Skeletal muscle satellite cell (primary cell): ENCODE measurements around the gene DNAI2.

ENCODE experiments used
- H3K27me3 ChIP-seq: 2 replicates; pipeline ENCODE4 v1.7.0; 2013; ENCODE audit warnings: low read length; ENCODE audit not compliant: control insufficient read depth, insufficient read depth
- H3K36me3 ChIP-seq: 2 replicates; pipeline ENCODE4 v1.7.0; 2013; ENCODE audit warnings: mild to moderate bottlenecking, control low read depth, low read length; ENCODE audit not compliant: insufficient read depth
- H3K4me1 ChIP-seq: 2 replicates; pipeline ENCODE4 v1.7.0; 2013; ENCODE audit warnings: low read length; ENCODE audit not compliant: control insufficient read depth, insufficient read depth
- H3K4me2 ChIP-seq: 2 replicates; pipeline ENCODE4 v1.7.0; 2013; ENCODE audit warnings: mild to moderate bottlenecking, low read length
- H3K4me3 ChIP-seq: 2 replicates; pipeline ENCODE4 v1.7.0; 2013; ENCODE audit warnings: low read length
- H3K9ac ChIP-seq: 2 replicates; pipeline ENCODE4 v1.7.0; 2013; ENCODE audit warnings: mild to moderate bottlenecking, low read depth, low read length, moderate library complexity
- H3K9me3 ChIP-seq: replicated peaks from 2 replicates; pipeline ENCODE4 v1.7.0; 2013; ENCODE audit warnings: mild to moderate bottlenecking, control low read depth, low read length

The DNAI2 gene

GRCh38 chr17:74345433-74346241 is 71.6 kb downstream of the DNAI2 start:
- H3K9ac ChIP-seq = no peak overlapping the region

GRCh38 chr17:74347646-74348045 is 73.6 kb downstream of the DNAI2 start:
- Histone ChIP-seq H3K4me2 (no peak overlapping the region), H3K4me3 (no peak overlapping the region), H3K4me1 (no peaks in the 10 kb centered on the region), H3K9me3 (no peaks in the 10 kb centered on the region), H3K9ac (no peak overlapping the region), H3K27me3 (peaks cover 2% of the 10 kb centered on the region), H3K36me3 (no peaks in the 10 kb centered on the region)

More at GRCh38 chr17:74345433-74346241, 71.6 kb downstream of the DNAI2 start:
- Histone ChIP-seq H3K27me3 (peaks cover 2% of the 10 kb centered on the region), H3K36me3 (no peaks in the 10 kb centered on the region), H3K9me3 (no peaks in the 10 kb centered on the region), H3K4me2 (no peak overlapping the region), H3K4me1 (no peaks in the 10 kb centered on the region), H3K4me3 (no peak overlapping the region)

DNA sequence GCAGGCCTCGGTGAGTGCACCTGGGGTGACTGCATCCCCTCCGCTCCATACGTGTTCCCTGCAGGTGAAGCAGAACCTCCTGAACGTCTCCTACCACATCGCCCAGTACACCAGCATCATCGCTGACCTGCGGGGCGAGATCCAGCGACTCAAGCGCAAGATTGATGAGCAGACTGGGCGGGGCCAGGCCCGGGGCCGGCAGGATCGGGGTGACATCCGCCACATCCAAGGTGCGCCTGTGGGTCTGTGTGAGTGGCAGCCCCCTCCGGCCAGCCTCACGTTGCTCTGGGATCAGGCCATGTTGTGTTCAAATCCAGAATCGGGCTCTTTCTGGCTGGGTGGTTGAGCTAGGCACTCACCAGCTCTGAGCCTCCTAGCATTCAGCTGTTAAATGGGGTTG is 75.1 kb downstream of the DNAI2 start:
- Histone ChIP-seq H3K4me3 (no peak overlapping the region), H3K4me1 (no peaks in the 10 kb centered on the region), H3K4me2 (no peak overlapping the region), H3K9me3 (no peaks in the 10 kb centered on the region), H3K27me3 (peaks cover 2% of the 10 kb centered on the region), H3K36me3 (no peaks in the 10 kb centered on the region), H3K9ac (no peak overlapping the region)

- Histone ChIP-seq H3K4me1 (no peaks in the 10 kb centered on the region), H3K9me3 (no peaks in the 10 kb centered on the region), H3K4me3 (no peak overlapping the region), H3K27me3 (peaks cover 2% of the 10 kb centered on the region), H3K36me3 (no peaks in the 10 kb centered on the region), H3K9ac (no peak overlapping the region), H3K4me2 (no peak overlapping the region)
Observed at GRCh38 chr17:74350486-74350885, 76.5 kb downstream of the DNAI2 start.

GRCh38 chr17:74351552-74352210 is 77.6 kb downstream of the DNAI2 start:
- Histone ChIP-seq H3K4me2 (no peak overlapping the region), H3K36me3 (no peaks in the 10 kb centered on the region), H3K4me3 (no peak overlapping the region), H3K9ac (no peak overlapping the region), H3K4me1 (no peaks in the 10 kb centered on the region), H3K27me3 (peaks cover 11% of the 10 kb centered on the region), H3K9me3 (no peaks in the 10 kb centered on the region)

DNA sequence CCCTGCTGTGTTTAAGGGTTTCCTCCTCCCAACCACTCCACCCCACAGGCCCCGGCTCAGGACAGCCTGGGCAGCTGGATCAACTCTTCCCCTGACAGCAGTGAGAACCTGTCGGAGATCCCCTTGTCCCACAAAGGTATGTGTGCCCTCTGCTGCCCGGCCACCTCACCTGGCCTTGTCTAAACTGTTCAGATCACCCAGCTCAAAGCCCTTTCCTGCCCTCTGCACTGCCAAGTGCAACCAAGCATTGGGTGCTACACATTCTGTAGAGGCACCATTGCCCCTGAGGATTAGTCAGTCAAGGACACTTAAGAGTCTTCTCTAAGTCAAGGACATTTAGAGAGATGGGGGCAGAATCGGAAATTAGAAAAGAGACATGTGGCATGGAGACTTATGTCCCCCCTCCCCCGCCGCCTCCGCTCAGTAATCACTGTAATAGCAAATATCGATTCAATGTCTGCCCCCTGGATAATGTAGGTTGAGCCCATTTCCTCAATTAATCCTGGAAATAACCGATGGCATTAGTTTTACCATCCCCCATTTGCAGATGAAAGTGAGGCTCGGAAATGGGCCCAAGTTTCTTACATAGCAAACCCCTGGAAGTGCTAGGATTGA is 79.5 kb downstream of the DNAI2 start:
- Histone ChIP-seq H3K9me3 (no peaks in the 10 kb centered on the region), H3K36me3 (no peaks in the 10 kb centered on the region), H3K27me3 (peaks cover 21% of the 10 kb centered on the region), H3K9ac (no peak overlapping the region), H3K4me2 (no peak overlapping the region), H3K4me3 (no peak overlapping the region), H3K4me1 (no peaks in the 10 kb centered on the region)

DNA sequence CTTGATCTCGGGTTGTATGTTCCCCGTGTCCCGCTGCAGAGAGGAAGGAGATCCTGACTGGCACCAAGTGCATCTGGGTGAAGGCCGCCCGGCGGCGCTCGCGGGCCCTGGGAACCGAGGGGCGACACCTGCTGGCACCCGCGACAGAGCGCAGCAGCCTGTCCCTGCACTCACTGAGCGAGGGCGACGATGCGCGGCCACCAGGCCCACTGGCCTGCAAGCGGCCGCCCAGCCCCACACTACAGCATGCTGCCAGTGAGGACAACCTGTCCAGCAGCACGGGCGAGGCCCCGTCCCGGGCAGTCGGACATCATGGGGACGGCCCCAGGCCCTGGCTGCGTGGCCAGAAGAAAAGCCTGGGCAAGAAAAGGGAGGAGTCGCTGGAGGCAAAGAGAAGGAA is 80.1 kb downstream of the DNAI2 start:
- Histone ChIP-seq H3K27me3 (peaks cover 19% of the 10 kb centered on the region), H3K9ac (no peak overlapping the region), H3K4me2 (no peak overlapping the region), H3K4me3 (no peak overlapping the region), H3K9me3 (no peaks in the 10 kb centered on the region), H3K4me1 (no peaks in the 10 kb centered on the region), H3K36me3 (no peaks in the 10 kb centered on the region)

- Histone ChIP-seq H3K4me3 (no peak overlapping the region), H3K36me3 (no peaks in the 10 kb centered on the region), H3K4me2 (no peak overlapping the region), H3K27me3 (peaks cover 19% of the 10 kb centered on the region), H3K9me3 (no peaks in the 10 kb centered on the region), H3K4me1 (no peaks in the 10 kb centered on the region), H3K9ac (no peak overlapping the region)
Observed at GRCh38 chr17:74354561-74354960, 80.5 kb downstream of the DNAI2 start.

- no peaks in the 10 kb centered on the region for H3K4me1 ChIP-seq
- no peak overlapping the region for H3K9ac ChIP-seq
- no peaks in the 10 kb centered on the region for H3K9me3 ChIP-seq
- H3K27me3 ChIP-seq = peaks cover 19% of the 10 kb centered on the region
- no peak overlapping the region for H3K4me3 ChIP-seq
- H3K4me2 ChIP-seq = no peak overlapping the region
- H3K36me3 ChIP-seq = no peaks in the 10 kb centered on the region
Observed at GRCh38 chr17:74355065-74355464, 81.0 kb downstream of the DNAI2 start.

GRCh38 chr17:74356646-74357465 is 82.8 kb downstream of the DNAI2 start:
- Histone ChIP-seq H3K9ac (no peak overlapping the region), H3K36me3 (no peaks in the 10 kb centered on the region), H3K4me3 (no peak overlapping the region), H3K4me2 (no peak overlapping the region), H3K9me3 (no peaks in the 10 kb centered on the region), H3K27me3 (peaks cover 19% of the 10 kb centered on the region), H3K4me1 (no peaks in the 10 kb centered on the region)

- Histone ChIP-seq H3K27me3 (peaks cover 19% of the 10 kb centered on the region), H3K9me3 (no peaks in the 10 kb centered on the region), H3K4me3 (no peak overlapping the region), H3K4me2 (no peak overlapping the region), H3K36me3 (no peaks in the 10 kb centered on the region), H3K4me1 (no peaks in the 10 kb centered on the region), H3K9ac (no peak overlapping the region)
Observed at GRCh38 chr17:74357466-74357809, 83.4 kb downstream of the DNAI2 start.
